GM23338 (cell line): ENCODE measurements around the gene STRIT1. TPM values are rescaled to one million over a fixed set of nuclear protein-coding genes. Genes with fewer than 3 reads are reported as not detected.

Experiments
- ATAC-seq: fragments of 200-7000 bp; cut with Tn5 transposase; 3 replicates; pipeline ENCODE4 v1.9.1; 2020
- DNase-seq: peaks from one replicate; pipeline ENCODE4 v3.0.0-alpha.2; 2015; ENCODE audit warnings: low spot score
- H2AFZ ChIP-seq: fragments of 200-600 bp; sonication (generic); 2 replicates; pipeline ENCODE4 v1.8.0; 2016; ENCODE audit warnings: antibody characterized with exemption, mild to moderate bottlenecking, moderate library complexity
- H3F3A ChIP-seq: fragments of 200-600 bp; sonication (generic); replicated peaks from 2 replicates; pipeline ENCODE4 v1.8.0; 2017; ENCODE audit warnings: antibody characterized with exemption, mixed run types, low read depth
- H3K27ac ChIP-seq: fragments of 200-600 bp; sonication (generic); 2 replicates; pipeline ENCODE4 v1.6.1; 2016; ENCODE audit warnings: low read depth
- H3K27me3 ChIP-seq: fragments of 200-600 bp; sonication (generic); 2 replicates; pipeline ENCODE4 v1.8.0; 2016; ENCODE audit warnings: mild to moderate bottlenecking, mixed run types, moderate library complexity; ENCODE audit not compliant: insufficient read depth
- H3K36me3 ChIP-seq: fragments of 200-600 bp; sonication (generic); 2 replicates; pipeline ENCODE4 v1.8.0; 2016; ENCODE audit warnings: mild to moderate bottlenecking; ENCODE audit not compliant: insufficient read depth
- H3K4me1 ChIP-seq: fragments of 200-600 bp; sonication (generic); 2 replicates; pipeline ENCODE4 v1.8.0; 2016; ENCODE audit warnings: mild to moderate bottlenecking, moderate library complexity; ENCODE audit not compliant: insufficient read depth
- H3K4me2 ChIP-seq: fragments of 200-600 bp; sonication (generic); 2 replicates; pipeline ENCODE4 v1.7.1; 2017; ENCODE audit warnings: mixed run types
- H3K4me3 ChIP-seq: fragments of 200-600 bp; sonication (generic); 2 replicates; pipeline ENCODE4 v1.6.1; 2016; ENCODE audit warnings: mixed run types
- H3K79me2 ChIP-seq: fragments of 200-600 bp; sonication (generic); replicated peaks from 2 replicates; pipeline ENCODE4 v1.8.0; 2017; ENCODE audit warnings: mild to moderate bottlenecking; ENCODE audit not compliant: insufficient read depth
- H3K9me2 ChIP-seq: fragments of 200-600 bp; sonication (generic); 2 replicates; pipeline ENCODE4 v1.8.0; 2017; ENCODE audit not compliant: insufficient read depth
- H4K20me1 ChIP-seq: fragments of 200-600 bp; sonication (generic); replicated peaks from 2 replicates; pipeline ENCODE4 v1.8.0; 2017; ENCODE audit warnings: mild to moderate bottlenecking; ENCODE audit not compliant: insufficient read depth
- H3K27ac Mint-ChIP-seq: 2 replicates; pipeline ENCODE4 v1.8.0; 2020; ENCODE audit warnings: inconsistent platforms, mild to moderate bottlenecking, moderate library complexity, mixed read lengths
- H3K27me3 Mint-ChIP-seq: 3 replicates; pipeline ENCODE4 v1.8.0; 2022; ENCODE audit warnings: low read depth, mild to moderate bottlenecking, moderate library complexity, mixed read lengths, inconsistent platforms; ENCODE audit not compliant: insufficient read depth, poor library complexity
- H3K36me3 Mint-ChIP-seq: 3 replicates; pipeline ENCODE4 v1.8.0; 2021; ENCODE audit warnings: low read depth, mild to moderate bottlenecking, inconsistent platforms, moderate library complexity, mixed read lengths
- H3K4me1 Mint-ChIP-seq: 3 replicates; pipeline ENCODE4 v1.8.0; 2020; ENCODE audit warnings: mild to moderate bottlenecking, inconsistent platforms, mixed read lengths
- H3K4me3 Mint-ChIP-seq: 3 replicates; pipeline ENCODE4 v1.8.0; 2021; ENCODE audit warnings: moderate library complexity, mild to moderate bottlenecking, inconsistent platforms, mixed read lengths
- H3K9me3 Mint-ChIP-seq: 3 replicates; pipeline ENCODE4 v1.8.0; 2020; ENCODE audit warnings: moderate library complexity, mild to moderate bottlenecking, inconsistent platforms, mixed read lengths
- CREB1 ChIP-seq: fragments of 250-450 bp; sonication (Bioruptor Pico); IDR thresholded peaks from 2 replicates; pipeline ENCODE4 v1.5.0; 2020; ENCODE audit warnings: low read depth, mild to moderate bottlenecking, moderate library complexity
- ETS1 ChIP-seq: IDR thresholded peaks from 2 replicates; pipeline ENCODE4 v1.6.1; 2016; ENCODE audit warnings: antibody characterized with exemption
- JUNB ChIP-seq: IDR thresholded peaks from one replicate; pipeline ENCODE4 v1.6.1; 2016; ENCODE audit warnings: antibody characterized with exemption; ENCODE audit not compliant: unreplicated experiment
- REST ChIP-seq: IDR thresholded peaks from one replicate; pipeline ENCODE4 v1.6.1; 2018; ENCODE audit warnings: antibody characterized with exemption; ENCODE audit not compliant: unreplicated experiment
- ZNF331 ChIP-seq: fragments of 250-450 bp; sonication (Bioruptor Pico); IDR thresholded peaks from 2 replicates; pipeline ENCODE4 v1.5.0; 2020; ENCODE audit warnings: low read depth, mild to moderate bottlenecking, moderate library complexity
- polyA plus RNA-seq: library from polyadenylated mRNA; unstranded; fragments of >200 nt; fragmentation: Nextera tagmentation; extraction: Ambion mirVana; gene quantifications from 2 replicates; pipeline ENCODE4 v1.2.1, GENCODE V29; 2016
- total RNA-seq: library from RNA; depleted of rRNA; stranded (reverse); fragments of >200 nt; shearing (Covaris generic); gene quantifications from 2 replicates; pipeline ENCODE4 v1.2.3, GENCODE V29; 2014

Gene STRIT1
- total and polyA plus RNA-seq, 2 experiments from 2014 or later = 1.5 to 1.6 TPM

GRCh38 chr3:155329513-155330048 is 36.1 kb upstream of the STRIT1 start:
- Histone ChIP-seq H3K4me3 (no peak overlapping the region), H3F3A (0 out of 2 replicates have a peak, but pooled peaks cover 3% of the 10 kb centered on the region), H4K20me1 (no peaks in the 10 kb centered on the region), H3K79me2 (no peaks in the 10 kb centered on the region), H3K4me2 (no peak overlapping the region), H3K27ac (no peak overlapping the region), H2AFZ (peak overlapping the region; percentile 70; the same call in 1 of the 2 replicates), H3K4me1 (no peaks in the 10 kb centered on the region; the same call in none of the 2 replicates), H3K9me2 (no peaks in the 10 kb centered on the region), H3K27me3 (no peaks in the 10 kb centered on the region), H3K36me3 (no peaks in the 10 kb centered on the region)
- ATAC-seq (no peak), DNase-seq (no peak)
- no peak overlapping the region for H3K27ac Mint-ChIP-seq
- peaks cover 13% of the 10 kb centered on the region for H3K4me1 Mint-ChIP-seq
- TF ChIP-seq CREB1 (no peak), REST (no peak), JUNB (no peak), ZNF331 (CRISPR knock-in tag) (no peak)
- H3K9me3 Mint-ChIP-seq = no peaks in the 10 kb centered on the region
- no peaks in the 10 kb centered on the region for H3K27me3 Mint-ChIP-seq
- no peaks in the 10 kb centered on the region for H3K36me3 Mint-ChIP-seq
- no peak overlapping the region for H3K4me3 Mint-ChIP-seq

GRCh38 chr3:155327871-155328270 is 34.4 kb upstream of the STRIT1 start:
- Mint-ChIP-seq H3K36me3 (no peaks in the 10 kb centered on the region), H3K9me3 (no peaks in the 10 kb centered on the region), H3K4me1 (peaks cover 13% of the 10 kb centered on the region), H3K27ac (no peak overlapping the region), H3K27me3 (no peaks in the 10 kb centered on the region), H3K4me3 (no peak overlapping the region)
- H4K20me1 ChIP-seq = no peaks in the 10 kb centered on the region
- H3K4me1 ChIP-seq = no peaks in the 10 kb centered on the region; the same call in none of the 2 replicates
- no peaks in the 10 kb centered on the region for H3K36me3 ChIP-seq
- no peaks in the 10 kb centered on the region for H3K9me2 ChIP-seq
- no peaks in the 10 kb centered on the region for H3K27me3 ChIP-seq
- H2AFZ ChIP-seq = no peak overlapping the region
- H3K27ac ChIP-seq = no peak overlapping the region
- DNase-seq (no peak), ATAC-seq (no peak)
- no peak overlapping the region for H3K4me3 ChIP-seq
- H3F3A ChIP-seq = 0 out of 2 replicates have a peak, but pooled peaks cover 3% of the 10 kb centered on the region
- no peak for TF ChIP-seq REST
- no peak for TF ChIP-seq ETS1
- no peak overlapping the region for H3K4me2 ChIP-seq
- no peaks in the 10 kb centered on the region for H3K79me2 ChIP-seq
